Stomach (tissue), 4 donors: ENCODE data around the gene PLD3.

Experiments
- POLR2A ChIP-seq, 4 donors: fragments of 450-650 bp; IDR thresholded peaks; one replicate each; pipeline ENCODE4 v1.6.1; 2016; ENCODE audit warnings: antibody characterized with exemption in 4 of 4, control low read depth in 2 of 4, mild to moderate bottlenecking in 1 of 4, moderate library complexity in 1 of 4
- TF ChIP-seq, protein P1 (sequence below), 7 experiments: fragments of 450-650 bp in 4 of 7; fragments of 200-600 bp in 3 of 7; sonication (generic) in 3 of 7; IDR thresholded peaks; one replicate each; pipeline ENCODE4 v1.5.1; 2016 to 2019; ENCODE audit warnings: antibody characterized with exemption in 7 of 7, control low read depth in 2 of 7, mild to moderate bottlenecking in 1 of 7

DNA sequence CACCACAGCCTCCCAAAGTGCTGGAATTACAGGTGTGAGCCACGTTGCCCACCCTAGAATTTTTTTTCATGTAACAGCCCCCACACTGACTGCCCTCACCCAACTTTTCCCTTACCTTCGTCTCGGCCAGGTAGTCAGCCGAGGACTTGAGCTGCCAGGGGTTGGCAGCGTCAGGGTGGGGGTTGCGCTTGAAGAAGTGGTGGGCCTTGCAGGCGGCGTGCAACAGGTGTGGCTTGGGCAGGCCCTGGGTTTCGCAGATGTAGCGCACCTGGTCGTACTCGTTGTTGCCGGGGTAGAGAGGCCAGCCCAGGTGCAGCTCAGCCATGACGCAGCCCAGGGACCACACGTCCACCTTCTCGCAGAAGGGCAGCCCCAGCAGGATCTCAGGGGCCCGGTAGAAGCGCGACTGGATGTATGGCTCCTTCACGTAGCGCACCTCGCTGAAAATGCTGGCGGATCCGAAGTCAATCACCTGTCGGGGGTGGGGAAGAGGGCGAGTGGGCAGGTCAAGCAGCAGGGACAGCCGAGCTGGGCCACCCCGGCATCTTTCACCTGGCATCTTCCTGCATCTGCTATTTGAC lies 35.3 kb downstream of the PLD3 start:
- TF ChIP-seq, protein P1, sequence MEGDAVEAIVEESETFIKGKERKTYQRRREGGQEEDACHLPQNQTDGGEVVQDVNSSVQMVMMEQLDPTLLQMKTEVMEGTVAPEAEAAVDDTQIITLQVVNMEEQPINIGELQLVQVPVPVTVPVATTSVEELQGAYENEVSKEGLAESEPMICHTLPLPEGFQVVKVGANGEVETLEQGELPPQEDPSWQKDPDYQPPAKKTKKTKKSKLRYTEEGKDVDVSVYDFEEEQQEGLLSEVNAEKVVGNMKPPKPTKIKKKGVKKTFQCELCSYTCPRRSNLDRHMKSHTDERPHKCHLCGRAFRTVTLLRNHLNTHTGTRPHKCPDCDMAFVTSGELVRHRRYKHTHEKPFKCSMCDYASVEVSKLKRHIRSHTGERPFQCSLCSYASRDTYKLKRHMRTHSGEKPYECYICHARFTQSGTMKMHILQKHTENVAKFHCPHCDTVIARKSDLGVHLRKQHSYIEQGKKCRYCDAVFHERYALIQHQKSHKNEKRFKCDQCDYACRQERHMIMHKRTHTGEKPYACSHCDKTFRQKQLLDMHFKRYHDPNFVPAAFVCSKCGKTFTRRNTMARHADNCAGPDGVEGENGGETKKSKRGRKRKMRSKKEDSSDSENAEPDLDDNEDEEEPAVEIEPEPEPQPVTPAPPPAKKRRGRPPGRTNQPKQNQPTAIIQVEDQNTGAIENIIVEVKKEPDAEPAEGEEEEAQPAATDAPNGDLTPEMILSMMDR (IDR thresholded peaks at IDR 0.05) = no peak
- TF ChIP-seq POLR2A (IDR thresholded peaks at IDR 0.05) = no peak
